HG03575 (cell line): ENCODE results near the gene CDC14B.
"Not testable (repeated sequence)": the region's sequence is repeated elsewhere in the genome, so short reads cannot be mapped to it uniquely, and the experiment has no call there.

ENCODE experiments used
- ATAC-seq: cut with Tn5 transposase; IDR thresholded peaks from one replicate; pipeline ENCODE4 v1.9.1; 2021; ENCODE audit not compliant: unreplicated experiment, insufficient number of reproducible peaks, low FRiP score; ENCODE audit errors: extremely low read depth

The CDC14B gene

GRCh38 chr9:96603305-96604003, 16.2 kb downstream of the CDC14B start:
- ATAC-seq, result no peak

DNA sequence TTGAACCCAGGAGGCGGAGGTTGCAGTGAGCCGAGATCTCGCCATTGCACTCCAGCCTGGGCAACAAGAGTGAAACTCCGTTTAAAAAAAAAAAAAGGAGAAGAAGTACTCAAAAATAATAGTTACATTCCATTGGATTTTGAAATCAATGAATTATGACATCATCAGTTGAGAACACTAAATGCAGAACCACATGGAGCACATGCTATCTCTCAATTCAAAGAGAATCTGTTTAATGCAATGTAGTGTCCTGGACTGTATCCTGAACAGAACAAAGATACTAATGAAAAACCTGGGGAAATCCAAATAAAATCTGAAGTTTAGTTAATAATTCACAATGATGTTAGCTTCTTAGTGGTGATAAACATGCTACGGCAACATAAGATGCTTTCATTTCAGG, 20.3 kb downstream of the CDC14B start:
- ATAC-seq, result no peak

DNA sequence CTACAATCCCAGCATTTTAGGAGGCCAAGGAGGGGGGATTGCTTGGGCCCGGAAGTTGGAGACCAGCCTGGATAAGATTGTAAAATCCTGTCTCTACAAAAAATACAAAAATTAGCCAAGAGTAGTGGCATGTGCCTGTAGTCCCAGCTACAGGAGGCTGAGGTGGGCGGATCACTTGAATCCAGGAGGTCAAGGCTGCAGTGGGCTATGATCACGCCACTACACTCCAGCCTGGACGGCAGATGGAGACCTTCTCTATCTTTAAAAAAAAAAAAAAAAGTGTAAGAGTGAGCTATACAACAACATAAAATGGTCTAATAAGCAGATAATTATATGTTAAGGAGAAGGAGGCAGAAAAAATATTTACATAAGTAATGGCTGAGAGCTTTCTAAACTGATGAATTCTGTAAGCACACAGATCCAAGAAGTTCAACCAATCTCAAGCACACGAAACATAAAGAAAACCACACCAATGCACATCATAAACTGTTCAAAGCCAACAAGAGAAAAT, 23.0 kb downstream of the CDC14B start:
- no peak for ATAC-seq

DNA sequence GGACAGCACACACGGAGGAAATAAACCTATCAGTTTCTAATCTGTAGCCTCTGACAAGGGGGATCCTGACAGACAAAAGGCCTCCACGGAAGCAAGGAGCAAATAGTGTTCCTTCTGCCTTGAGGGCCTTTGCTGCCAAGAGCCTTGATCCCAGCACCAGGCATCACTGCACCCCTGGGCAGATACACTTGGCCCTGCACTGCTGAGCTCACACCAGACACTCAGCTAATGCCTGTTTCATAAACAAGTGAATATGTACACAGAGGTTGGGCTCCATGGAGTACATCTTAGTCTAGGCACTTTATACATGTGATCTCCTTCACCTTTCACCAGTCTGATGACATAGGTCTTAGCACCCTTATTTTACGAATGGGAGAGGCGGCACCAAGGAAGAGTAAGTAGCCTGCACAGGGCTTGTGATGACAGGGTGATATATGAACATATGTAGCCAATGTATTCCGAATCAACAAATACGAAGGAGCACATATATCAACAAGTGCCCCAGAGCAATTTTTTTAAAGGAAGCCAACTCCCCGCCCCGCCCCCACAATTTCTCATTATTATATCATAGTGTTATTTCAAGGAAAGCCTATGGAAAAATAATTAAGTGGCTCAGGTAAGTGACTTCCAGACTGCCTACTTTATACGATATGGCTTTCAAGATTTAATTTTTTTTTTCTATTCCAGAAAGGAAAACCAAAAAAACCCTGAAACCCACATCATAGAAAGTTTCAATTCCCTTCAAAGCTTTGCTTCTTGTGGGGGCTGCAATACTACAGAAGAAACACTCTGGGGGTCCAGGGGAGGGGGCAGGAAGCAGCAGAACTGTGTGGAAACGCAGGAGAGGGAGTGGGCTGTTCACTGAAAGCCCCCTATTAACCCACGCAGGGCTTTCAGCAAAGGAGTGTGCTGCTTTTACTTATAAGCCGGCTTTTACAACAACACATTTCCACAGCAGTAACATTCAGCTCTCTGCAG, 32.0 kb downstream of the CDC14B start:
- no peak for ATAC-seq

- no peak for ATAC-seq
Observed at GRCh38 chr9:96585426-96585825, 34.2 kb downstream of the CDC14B start.

- ATAC-seq, result not testable (repeated sequence)
Observed at GRCh38 chr9:96582199-96582598, 37.4 kb downstream of the CDC14B start.

DNA sequence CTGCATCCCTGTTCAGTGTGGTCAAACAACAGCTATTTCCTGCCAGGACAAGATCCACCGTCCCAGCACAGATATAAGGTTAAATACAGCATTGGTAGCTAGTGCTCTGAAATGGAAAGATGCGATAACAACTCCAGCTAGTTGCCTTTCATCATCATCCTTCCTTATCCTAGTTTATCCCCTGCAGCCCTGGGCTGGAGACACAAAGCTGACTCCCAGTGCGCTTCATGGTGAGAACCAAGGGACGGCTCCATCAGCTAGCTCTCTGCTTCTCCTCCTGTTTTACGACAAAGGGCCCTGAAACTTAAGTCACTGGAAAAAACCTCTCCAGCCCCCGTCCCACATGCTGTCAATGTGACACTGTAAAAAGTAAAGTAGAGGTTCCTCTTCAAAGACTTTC, 37.9 kb downstream of the CDC14B start:
- no peak for ATAC-seq

GRCh38 chr9:96581301-96581700, 38.3 kb downstream of the CDC14B start:
- ATAC-seq, result no peak

- ATAC-seq, result no peak
Observed at GRCh38 chr9:96574931-96575351, 44.7 kb downstream of the CDC14B start.

- ATAC-seq, result no peak
Observed at GRCh38 chr9:96574455-96574854, 45.2 kb downstream of the CDC14B start.

DNA sequence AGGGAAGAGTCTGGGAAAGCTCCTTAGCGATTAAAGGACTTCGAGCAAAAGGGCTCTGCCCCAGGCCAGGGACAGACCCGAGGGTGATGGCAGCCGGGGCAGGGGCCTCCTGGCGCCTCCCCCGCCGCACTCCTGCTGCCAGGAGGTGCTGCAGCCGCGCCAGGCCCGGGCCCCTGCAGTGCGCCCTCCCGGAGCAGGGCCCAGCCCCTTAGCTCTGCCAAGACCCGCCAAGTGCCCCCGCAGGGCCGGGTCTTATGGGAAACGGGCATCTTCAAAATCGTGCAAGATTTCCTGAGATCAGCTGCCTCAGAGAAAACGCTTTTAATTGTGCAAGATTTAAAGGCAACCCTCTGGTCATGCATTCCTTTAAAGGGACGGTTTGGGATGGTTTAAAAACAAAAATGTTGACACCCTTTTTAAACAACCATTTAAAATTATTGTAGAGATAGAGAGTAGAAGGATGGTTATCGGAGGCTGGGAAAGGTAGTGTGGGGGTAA, 52.4 kb downstream of the CDC14B start:
- no peak for ATAC-seq

- ATAC-seq, result no peak
Observed at GRCh38 chr9:96566498-96567202, 53.0 kb downstream of the CDC14B start.

DNA sequence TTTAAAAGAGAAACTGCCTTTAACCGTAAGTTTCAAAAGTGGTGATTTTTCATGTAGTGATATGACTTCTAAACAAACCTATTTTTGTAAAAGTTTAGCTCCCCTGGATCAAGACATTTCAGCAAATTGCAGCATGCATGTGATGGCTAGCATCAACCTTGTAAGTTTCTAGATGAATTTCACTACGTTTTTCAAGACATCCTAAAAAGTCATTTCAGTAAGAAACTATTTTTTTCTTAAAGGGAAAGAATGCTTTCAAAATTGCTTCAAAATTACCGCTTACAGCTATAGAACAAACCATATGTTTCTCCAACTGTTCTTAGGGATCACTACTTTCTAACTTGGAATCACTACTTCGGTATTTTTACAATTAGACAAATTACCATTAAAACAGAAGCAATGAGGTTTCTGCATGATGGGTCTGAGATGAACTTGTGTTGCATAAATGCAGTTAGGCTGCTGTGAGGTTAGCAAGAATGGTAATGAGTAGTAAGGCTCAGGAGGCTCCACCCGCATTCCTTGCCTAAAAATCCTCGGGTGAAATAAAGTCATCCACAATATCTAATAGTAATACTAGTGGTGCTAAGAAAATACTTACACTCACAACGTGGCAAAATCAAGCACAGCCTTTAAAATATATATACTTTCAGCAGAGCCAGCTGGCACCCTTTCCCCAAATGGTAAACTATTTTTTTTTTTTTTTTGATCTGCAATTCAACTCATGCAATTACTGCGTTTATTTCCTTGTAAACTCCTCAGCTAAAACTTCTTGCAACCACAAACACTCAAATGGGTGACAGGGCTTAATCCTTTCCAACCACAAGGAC, 53.8 kb downstream of the CDC14B start:
- ATAC-seq, result no peak

DNA sequence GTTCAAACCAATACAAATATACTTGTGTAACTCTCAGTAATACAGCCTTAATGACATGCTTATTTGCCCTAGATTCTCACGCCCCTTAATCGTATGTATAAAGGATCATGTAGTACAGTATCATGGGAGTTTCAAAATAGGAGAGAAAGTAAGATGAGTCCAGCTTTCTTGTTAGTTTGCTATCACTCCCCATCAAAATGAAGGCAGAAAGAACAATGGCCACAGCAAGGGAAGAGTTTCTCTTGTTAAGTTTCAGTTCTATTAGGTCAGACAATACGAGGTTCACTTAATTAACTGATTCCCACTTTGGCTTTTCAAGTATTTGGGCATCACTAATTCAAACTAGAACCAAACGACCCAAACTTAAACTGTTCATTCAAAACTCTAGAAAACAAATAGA, 55.4 kb downstream of the CDC14B start:
- no peak for ATAC-seq

- ATAC-seq, result no peak
Observed at GRCh38 chr9:96559339-96559943, 60.2 kb downstream of the CDC14B start.

GRCh38 chr9:96557921-96558320, 61.7 kb downstream of the CDC14B start:
- no peak for ATAC-seq

DNA sequence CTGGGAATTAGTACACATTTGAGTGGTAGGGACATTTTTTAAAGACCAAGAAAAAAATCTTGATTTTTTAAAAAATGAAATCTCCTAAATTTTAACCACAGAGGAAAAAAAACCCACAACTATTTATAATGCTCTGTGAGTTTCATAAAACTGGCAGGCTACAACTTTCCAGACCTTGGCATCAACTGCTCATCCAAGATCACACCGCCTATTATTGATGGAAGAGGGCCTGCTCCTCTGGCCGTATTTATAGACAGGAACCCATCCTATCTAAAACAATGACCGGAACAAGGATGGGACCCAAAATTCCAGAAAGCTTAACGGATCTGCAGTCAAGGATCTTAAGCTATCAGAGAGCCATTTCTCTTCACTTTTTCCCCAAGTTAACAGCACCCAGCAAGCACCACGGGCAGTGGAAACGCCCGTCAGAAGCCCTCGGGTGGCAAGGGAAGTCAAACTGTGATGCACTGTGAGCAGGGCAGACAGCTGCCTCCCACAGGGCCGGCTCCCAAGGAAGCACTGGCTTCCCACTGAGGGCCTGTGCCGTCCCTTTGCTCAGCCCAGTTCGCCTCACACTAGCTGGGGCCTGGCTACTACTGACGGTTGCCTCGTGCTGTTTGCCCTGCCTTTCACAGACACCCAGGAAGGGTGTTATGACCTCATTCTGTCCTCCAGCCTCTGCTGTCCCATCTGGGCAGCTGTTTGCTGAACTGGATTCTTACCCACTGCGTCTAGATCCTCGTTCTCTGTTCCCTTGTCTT, 62.8 kb downstream of the CDC14B start:
- ATAC-seq, result no peak
